GM12878 (cell line): ENCODE measurements around the gene FOS. TPM values are rescaled to one million over a fixed set of nuclear protein-coding genes. Genes with fewer than 3 reads are reported as not detected.

Experiments
- ATF2 ChIP-seq: IDR thresholded peaks from 2 replicates; pipeline ENCODE4 v1.6.1; 2012; ENCODE audit warnings: low read length, inconsistent platforms
- BMI1 ChIP-seq: fragments of 450-650 bp; IDR thresholded peaks from 2 replicates; pipeline ENCODE4 v1.6.1; 2016; ENCODE audit warnings: mild to moderate bottlenecking, moderate library complexity, borderline replicate concordance
- EGR1 ChIP-seq, 2 experiments: IDR thresholded peaks; 1 replicate in 1 of 2; 2 replicates in 1 of 2; pipeline ENCODE4 v1.6.1; 2011 to 2012; ENCODE audit warnings: low read depth in 2 of 2, low read length in 2 of 2, borderline replicate concordance in 1 of 2, mild to moderate bottlenecking in 1 of 2, moderate library complexity in 1 of 2
- FOXK2 ChIP-seq: fragments of 450-650 bp; IDR thresholded peaks from 2 replicates; pipeline ENCODE4 v1.6.1; 2017; ENCODE audit warnings: mild to moderate bottlenecking, moderate library complexity
- GATAD2B ChIP-seq: fragments of 450-650 bp; conservative IDR thresholded peaks from 2 replicates; pipeline ENCODE4 v1.6.1; 2017; ENCODE audit warnings: low read depth, mild to moderate bottlenecking, moderate library complexity
- IKZF2 ChIP-seq, 2 experiments: fragments of 450-650 bp; IDR thresholded peaks; 2 replicates each; pipeline ENCODE4 v1.6.1; 2017; ENCODE audit warnings: mild to moderate bottlenecking in 2 of 2, moderate library complexity in 2 of 2
- NBN ChIP-seq: fragments of 450-650 bp; IDR thresholded peaks from 2 replicates; pipeline ENCODE4 v1.6.1; 2016
- PBX3 ChIP-seq: IDR thresholded peaks from 2 replicates; pipeline ENCODE4 v1.6.1; 2011; ENCODE audit warnings: mild to moderate bottlenecking, low read depth, low read length, moderate library complexity; ENCODE audit not compliant: insufficient replicate concordance
- PML ChIP-seq: IDR thresholded peaks from 2 replicates; pipeline ENCODE4 v1.6.1; 2012; ENCODE audit warnings: low read length, inconsistent platforms
- RBBP5 ChIP-seq: fragments of 200-600 bp; sonication (generic); conservative IDR thresholded peaks from 2 replicates; pipeline ENCODE4 v1.6.1; 2016
- SMARCA5 ChIP-seq: fragments of 450-650 bp; IDR thresholded peaks from 2 replicates; pipeline ENCODE4 v1.6.1; 2017; ENCODE audit warnings: mild to moderate bottlenecking
- SMC3 ChIP-seq: IDR thresholded peaks from 2 replicates; pipeline ENCODE4 v1.6.1; 2011; ENCODE audit warnings: low read length, improper control_type of control experiment, borderline replicate concordance
- SRF ChIP-seq, 2 experiments: IDR thresholded peaks; 2 replicates each; pipeline ENCODE4 v1.6.1; 2011; ENCODE audit warnings: low read depth in 2 of 2, low read length in 2 of 2, mild to moderate bottlenecking in 1 of 2, moderate library complexity in 1 of 2
- ZNF274 ChIP-seq: IDR thresholded peaks from one replicate; pipeline ENCODE4 v1.8.0; 2011; ENCODE audit not compliant: insufficient read length, insufficient read depth
- polyA plus RNA-seq, 11 experiments: library from polyadenylated mRNA; depleted of rRNA in 4 of 11; unstranded in 6 of 11; stranded (reverse) in 5 of 11; fragments of >200 nt; fragmentation: Nextera tagmentation in 4 of 11; fragmentation: Illumina TruSeq in 1 of 11; extraction: Ambion mirVana in 4 of 11; extraction: Trizol in 1 of 11; gene quantifications; 1 replicate in 1 of 11; 2 replicates in 10 of 11; pipeline versions ENCODE4 v1.2.1 to v1.2.3, GENCODE V29; 2011 to 2016; ENCODE audit warnings: inconsistent platforms in 2 of 11, missing spikeins in 2 of 11, low read depth in 1 of 11
- total RNA-seq, 4 experiments: library from RNA; depleted of rRNA in 3 of 4; stranded (reverse); fragments of >200 nt in 3 of 4; fragmentation: Illumina TruSeq in 1 of 4; extraction: Trizol in 1 of 4; gene quantifications; 2 replicates each; pipeline versions ENCODE4 v1.2.1 to v1.2.3, GENCODE V29; 2013 to 2021

FOS gene
- total and polyA plus RNA-seq, 10 of the 15 experiments (the other 5 are each of a cell fraction or from before 2014, with no cell fraction given) = 0.02 to 0.95 (median 0.38) TPM

- TF ChIP-seq PBX3 = peak; percentile 48
- TF ChIP-seq BMI1 = peak; percentile 51; the same call in 1 of the 2 replicates
- 0 out of 2 replicates have a peak, but pooled peaks have one; percentile 60 for TF ChIP-seq PML
- TF ChIP-seq NBN = peak; percentile 91
- TF ChIP-seq ZNF274 = no peak
- TF ChIP-seq GATAD2B = peak; percentile 61; the same call in 1 of the 2 replicates
- no peak for TF ChIP-seq SRF (IDR thresholded peaks at IDR 0.05; ENCODE audit: low read depth in 2 of 2, low read length in 2 of 2)
- peak; percentile 36 for TF ChIP-seq SMC3
- TF ChIP-seq EGR1 (IDR thresholded peaks at IDR 0.05; ENCODE audit: borderline replicate concordance in 1 of 2, low read depth in 2 of 2, low read length in 2 of 2) = no peak
- peak; percentile 93; the same call in 1 of the 2 replicates for TF ChIP-seq ATF2
- TF ChIP-seq IKZF2 (IDR thresholded peaks at IDR 0.05) = peak; percentile 96 to 97
- TF ChIP-seq FOXK2 = no peak
- TF ChIP-seq SMARCA5 = peak; percentile 87; the same call in 1 of the 2 replicates
- TF ChIP-seq RBBP5 = no peak
These were observed 29.2 kb upstream of the FOS start (continued) for GRCh38 chr14:75249251-75249957.
